ENCODE data around the gene NPTX1.

Gene NPTX1

GRCh38 chr17:80503921-80504320, 27.5 kb upstream of the NPTX1 start:
- DNase-seq (ENCODE audit: low spot score): no peak

DNA sequence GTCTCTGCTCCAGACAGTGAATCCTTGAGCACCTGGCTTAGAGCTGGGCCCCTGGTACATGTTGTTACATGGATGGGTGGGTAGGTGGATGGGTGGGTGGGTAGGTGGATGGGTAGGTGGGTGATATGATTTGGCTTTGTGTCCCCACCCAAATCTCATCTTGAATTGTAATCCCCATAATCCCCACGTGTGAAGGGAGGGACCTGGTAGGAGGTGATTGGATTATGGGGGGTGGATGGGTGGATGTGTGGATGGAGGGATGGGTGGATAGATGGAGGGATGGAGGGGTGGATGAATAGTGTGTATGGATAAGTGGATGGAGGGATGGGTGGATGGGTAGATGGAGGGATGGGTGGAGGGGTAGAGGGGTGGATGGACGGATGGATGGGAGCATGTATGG, 26.6 kb upstream of the NPTX1 start:
- no peak for DNase-seq (ENCODE audit: low spot score)

DNA sequence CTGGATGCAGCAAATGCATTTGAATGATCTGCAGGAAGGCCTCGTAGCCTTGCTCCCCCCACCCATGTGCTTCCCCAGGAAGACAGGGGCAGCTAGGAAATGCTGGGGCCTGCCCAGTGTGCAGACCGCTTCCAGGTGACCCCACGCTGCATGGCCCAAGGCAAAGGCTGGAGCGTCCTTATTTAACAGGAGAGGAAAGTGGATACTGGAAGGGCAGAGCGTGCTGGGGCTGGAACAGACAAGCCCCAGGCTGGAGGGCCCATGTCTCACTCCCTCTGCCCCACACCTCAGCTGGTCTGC, 26.1 kb upstream of the NPTX1 start:
- no peak for DNase-seq (ENCODE audit: low spot score)

- DNase-seq (ENCODE audit: low spot score): no peak
These were observed 25.6 kb upstream of the NPTX1 start for GRCh38 chr17:80501741-80502577.

DNA sequence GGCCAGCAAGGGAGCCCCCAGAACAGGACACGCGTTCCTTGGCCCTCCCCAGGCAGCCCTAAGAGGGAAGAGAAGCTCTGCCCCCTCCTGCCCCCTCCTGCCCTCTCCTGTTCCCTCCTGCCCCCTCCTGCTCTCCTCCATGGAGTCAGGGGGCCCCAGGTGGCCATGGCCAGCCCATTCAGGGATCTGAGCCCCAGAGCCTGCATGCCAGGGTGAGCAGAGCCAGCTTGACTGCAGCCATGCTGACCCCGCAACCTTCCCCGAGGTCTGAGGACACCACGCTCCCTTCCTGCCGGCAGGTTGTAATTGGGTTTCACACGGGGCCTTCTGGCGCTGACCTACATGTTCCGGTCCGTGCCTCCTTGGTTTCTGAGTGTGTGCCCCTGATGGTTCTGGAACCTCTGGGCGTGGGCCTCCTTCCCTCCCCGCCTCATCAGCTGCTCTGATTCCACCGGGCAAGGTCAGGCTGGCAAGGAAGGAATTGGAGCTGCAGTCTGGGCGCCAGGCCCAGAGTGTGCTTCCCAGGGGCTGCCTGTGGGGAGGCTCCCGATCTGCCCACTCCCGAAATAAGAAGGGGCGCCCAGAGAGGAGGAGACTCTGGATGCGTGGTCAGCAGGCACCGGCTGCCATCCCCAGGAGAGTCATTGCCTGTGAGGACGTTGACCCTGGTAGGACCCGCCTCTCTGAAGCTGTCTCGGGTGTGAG, 23.7 kb upstream of the NPTX1 start:
- no peak for DNase-seq (ENCODE audit: low spot score)

DNA sequence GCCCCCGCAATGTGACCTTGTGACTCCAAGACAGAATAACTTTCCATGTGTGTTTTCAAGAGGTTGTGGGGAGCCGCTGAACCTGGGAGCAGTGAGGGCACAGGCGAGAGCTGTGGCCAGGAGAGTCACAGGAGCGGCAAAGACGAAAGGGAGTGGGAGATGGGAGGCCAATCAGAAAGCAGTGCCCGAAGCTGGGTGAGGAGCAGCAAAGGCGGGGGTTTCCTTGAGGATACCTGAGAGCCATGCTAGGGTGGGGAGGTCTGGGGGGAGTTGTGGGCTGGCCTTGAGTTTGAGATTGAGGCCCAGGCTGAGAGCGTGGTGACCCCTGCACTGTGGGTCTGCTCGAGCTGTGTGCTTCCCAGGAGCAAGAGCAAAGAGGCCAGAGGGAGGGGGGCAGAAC, 23.2 kb upstream of the NPTX1 start:
- DNase-seq (ENCODE audit: low spot score): no peak

GRCh38 chr17:80498920-80499410, 22.6 kb upstream of the NPTX1 start:
- no peak for DNase-seq (ENCODE audit: low spot score)

GRCh38 chr17:80498242-80498919, 22.0 kb upstream of the NPTX1 start:
- peak; percentile 67 for DNase-seq (ENCODE audit: low spot score)

DNA sequence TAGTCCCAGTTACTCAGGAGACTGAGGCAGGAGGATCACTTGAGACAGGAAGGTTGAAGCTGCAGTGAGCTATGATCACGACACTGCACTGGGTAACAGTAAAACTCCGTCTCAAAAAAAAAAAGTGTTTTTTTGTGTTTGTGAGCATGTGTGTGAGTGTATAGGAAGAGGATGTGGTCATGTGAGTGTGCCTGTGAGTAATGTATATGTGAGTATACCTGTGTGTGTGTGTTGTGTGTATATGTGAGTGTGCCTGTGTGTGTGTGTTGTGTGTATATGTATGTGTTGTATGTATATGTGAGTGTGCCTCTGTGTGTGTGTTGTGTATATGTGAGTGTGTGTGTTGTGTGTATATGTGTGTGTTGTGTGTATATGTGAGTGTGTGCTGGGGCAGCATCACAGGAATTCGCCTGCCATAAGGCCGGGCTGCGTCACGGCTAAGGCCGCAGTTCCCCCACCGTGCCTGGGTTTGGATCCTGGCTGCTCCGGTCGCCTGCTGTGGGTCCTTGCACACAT, 21.4 kb upstream of the NPTX1 start:
- DNase-seq (ENCODE audit: low spot score): no peak

DNA sequence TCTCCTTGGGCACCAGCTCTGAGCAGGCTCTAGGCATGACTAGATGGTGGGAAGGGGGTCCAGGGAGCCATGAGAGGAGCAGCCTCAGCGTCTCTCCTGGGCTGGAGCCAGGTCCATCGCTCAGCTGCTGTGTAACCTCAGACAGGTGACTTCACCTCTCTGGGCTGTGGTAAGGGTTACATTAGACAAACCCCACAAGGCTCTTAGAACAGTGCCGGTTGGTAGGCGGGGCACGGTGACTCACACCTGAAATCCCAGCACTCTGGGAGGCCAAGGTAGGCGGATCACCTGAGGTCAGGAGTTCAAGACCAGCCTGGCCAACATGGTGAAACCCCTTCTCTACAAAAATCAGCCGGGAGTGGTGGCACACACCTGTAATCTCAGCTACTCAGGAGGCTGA, 18.1 kb upstream of the NPTX1 start:
- DNase-seq (ENCODE audit: low spot score): no peak

DNA sequence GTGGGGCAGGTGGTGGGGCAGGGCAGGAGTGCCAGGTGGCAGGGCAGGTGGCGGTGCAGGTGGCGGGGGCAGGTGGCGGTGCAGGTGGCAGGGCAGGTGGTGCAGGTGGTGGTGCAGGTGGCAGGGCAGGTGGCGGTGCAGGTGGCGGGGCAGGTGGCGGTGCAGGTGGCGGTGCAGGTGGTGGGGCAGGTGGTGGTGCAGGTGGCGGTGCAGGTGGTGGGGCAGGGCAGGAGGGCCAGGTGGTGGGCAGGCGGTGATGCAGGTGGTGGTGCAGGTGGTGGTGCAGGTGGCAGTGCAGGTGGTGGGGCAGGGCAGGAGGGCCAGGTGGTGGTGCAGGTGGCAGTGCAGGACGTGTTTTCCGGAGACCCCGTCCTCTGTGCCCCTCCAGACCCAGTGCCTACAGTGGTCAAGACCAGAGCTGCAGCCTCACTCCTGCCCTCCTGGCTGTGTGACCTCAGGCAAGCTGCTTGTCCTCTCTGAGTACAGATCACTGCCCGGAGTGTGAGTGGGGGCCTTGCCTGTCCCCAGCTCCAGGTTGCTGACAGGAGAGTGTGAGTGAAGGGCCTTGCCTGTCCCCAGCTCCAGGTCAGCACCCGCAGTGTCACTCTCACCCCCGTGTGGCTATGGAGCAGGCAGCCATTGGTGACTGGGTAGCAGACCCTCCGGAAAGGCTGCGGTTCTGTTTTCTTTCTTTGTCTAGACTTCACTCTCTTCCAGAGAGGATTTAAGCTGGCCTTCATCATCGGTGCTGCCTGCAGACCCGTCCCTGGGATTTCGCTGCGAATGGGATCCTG, 16.1 kb upstream of the NPTX1 start:
- no peak for DNase-seq (ENCODE audit: low spot score)

DNA sequence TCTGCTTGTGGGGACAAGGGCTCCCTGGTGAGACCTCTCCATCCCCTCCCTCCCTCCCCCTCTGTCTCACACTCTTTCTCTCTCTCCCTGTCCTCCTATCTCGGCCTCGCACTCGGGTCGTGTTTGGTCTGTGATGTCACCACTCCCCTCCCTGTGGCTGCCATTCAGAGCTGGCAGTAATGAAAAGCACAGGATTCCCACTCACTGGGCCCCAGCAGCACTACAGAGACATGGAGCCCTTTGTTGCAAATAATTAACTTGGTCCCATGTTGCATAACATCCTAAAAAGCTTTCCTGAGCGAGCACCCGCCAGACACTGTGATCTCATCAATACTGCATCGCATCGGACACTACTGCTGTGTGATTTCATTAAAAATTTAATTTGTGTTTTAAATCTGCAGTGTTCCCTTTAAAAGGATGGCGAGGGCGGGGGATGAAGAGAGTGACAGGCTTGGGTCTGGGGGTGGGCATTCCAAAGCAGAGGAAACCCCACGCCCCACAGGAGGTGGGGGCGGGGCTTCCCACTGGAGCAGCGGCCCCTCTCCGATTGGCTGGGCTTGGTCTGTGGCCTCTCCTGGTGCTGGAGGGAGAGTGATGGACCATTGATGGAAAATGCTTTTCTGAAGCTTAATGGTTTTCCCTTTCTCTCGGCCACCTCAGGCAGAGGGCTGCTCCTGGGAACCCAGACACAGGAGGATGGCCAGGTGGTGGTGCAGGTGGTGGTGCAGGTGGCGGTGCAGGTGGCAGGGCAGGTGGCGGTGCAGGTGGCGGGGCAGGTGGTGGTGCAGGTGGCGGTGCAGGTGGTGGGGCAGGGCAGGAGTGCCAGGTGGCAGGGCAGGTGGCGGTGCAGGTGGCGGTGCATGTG, 15.3 kb upstream of the NPTX1 start:
- no peak for DNase-seq (ENCODE audit: low spot score)

DNA sequence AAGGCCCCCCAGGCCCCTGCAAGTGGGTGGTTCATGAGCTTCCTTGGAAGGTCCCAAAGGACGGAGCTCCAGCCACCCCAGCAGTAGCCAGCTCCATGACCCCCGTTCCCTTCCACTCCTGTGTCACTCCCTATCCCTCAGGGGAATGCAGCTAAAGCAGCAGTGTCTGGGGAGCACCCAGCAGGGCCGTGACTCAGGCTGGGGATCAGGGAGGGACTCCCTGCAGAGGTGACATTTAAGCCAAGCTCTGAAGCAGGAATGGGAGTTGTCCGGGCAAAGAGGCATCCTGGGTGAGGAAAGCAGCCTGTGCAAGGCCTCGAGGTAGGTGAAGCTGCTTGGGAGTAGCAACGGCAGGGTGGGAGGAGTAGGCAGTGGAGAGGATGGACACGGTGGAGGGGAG, 11.1 kb upstream of the NPTX1 start:
- no peak for DNase-seq (ENCODE audit: low spot score)

GRCh38 chr17:80486692-80487091, 10.3 kb upstream of the NPTX1 start:
- DNase-seq (ENCODE audit: low spot score): no peak

DNA sequence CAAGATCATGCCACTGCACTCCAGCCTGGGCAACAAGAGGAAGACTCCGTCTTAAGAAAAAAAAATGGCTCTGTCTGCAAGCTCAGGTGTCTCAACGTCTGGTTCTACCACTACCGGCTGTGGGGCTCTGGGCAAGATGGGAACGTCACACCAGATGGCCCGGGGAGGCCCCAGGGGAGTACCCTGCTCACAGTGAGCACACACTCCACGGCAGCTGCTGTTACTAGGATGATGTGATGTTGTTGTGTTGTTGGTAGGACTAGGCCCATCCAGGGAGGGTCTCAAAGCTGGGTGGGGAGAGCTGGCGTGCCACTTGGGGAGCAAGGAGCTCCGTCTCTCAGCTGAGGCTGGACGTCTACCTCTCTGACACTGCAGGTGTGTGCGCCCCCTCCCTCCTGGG, 9.4 kb upstream of the NPTX1 start:
- no peak for DNase-seq (ENCODE audit: low spot score)

DNA sequence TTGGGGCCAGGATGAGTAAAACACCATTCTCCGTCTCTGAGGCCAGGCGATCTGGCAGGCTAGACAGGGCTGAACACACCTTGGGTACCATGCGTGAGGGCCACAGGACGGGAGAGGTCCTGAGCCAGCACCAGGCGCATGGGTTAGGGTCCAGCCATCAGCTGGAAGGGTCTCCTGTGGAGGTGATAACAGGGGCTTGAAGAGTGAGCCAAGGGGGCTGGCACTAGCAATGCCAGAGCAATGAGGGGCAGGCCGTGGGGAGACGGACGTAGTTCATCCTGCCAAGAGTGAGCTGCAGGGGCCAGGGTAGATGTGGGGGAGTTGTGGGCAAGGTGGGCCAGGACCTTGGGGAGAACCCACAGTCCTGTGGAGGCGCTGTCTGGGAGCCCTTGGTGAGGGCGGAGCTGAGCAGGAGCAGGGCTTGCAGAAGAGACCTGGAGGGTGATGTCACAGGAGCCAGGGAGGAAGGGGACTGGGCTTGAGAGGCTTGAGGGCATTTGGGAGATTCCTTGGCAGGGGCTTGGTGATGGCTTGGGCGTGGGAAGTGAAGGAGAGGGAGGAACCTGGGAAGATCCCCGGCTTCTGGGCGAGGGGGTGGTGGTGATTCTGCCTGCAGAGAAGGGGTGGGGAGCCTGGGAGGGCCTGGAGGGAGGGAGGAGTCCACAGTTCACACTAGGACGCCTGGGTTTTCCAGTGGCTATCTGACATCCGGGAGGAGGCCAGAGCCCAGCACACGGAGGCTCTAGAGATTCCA, 6.3 kb upstream of the NPTX1 start:
- DNase-seq (ENCODE audit: low spot score): no peak

GRCh38 chr17:80482058-80482318, 5.6 kb upstream of the NPTX1 start:
- no peak for DNase-seq (ENCODE audit: low spot score)

DNA sequence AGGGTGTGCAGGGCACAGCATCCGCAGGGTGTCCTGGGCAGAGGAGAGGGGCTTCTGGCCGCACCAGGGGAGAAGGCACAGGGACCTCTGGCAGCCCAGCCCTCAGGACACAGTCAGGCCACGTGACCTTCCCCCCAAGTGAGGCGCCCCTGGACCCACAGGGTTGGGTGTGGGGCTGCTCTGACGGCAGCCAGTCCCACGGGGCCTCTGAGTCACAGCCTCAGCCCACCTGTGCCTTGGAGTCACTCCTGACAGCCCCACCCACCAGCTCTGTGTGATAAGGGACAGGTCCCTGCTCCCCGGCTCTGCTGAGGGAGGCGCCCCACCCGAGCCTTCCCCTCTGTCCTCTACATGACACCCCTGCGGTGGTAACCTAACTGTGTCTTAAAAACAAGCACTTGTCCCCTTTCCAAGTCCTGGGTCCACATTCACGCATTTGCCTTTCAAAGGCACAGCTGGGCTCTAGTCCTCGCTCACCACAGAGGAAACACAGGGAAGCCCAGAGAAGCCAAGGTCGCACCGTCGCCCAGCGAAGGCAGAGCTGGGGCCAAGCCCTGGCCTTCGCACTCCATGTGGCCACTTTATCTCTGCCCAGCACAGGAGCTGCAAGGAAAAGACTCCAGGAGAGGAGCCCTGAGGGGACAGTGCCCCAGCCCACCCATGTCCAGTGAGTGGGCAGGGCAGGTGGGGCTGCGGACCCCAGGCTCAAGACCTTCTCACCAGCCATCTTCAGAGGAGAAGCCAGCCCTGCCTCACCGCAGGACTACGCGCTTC, 5.1 kb upstream of the NPTX1 start:
- DNase-seq (ENCODE audit: low spot score): no peak

- DNase-seq (ENCODE audit: low spot score): no peak
These were observed 3.8 kb upstream of the NPTX1 start for GRCh38 chr17:80480248-80480647.

GRCh38 chr17:80479246-80479566, 2.8 kb upstream of the NPTX1 start:
- no peak for DNase-seq (ENCODE audit: low spot score)
